Naive thymus-derived CD8-positive, alpha-beta T cell (primary cell): ENCODE measurements around the gene KRT38. TPM values are rescaled to one million over a fixed set of nuclear protein-coding genes. Genes with fewer than 3 reads are reported as not detected.

Experiments used
- ATAC-seq, 2 donors: fragments of 150-1000 bp; cut with Tn5 transposase in 1 of 2; sonication (Bioruptor Pico), chemical (Tn5 transposase) in 1 of 2; 1 replicate in 1 of 2; 2 replicates in 1 of 2; pipeline ENCODE4 v1.10.0; 2021; ENCODE audit warnings: mild to moderate bottlenecking in 2 of 2, moderate library complexity in 2 of 2
- POLR2A ChIA-PET: fragments of 350-600 bp; sonication (Branson Sonifier 250); formaldehyde crosslinking; loops from one replicate; lab custom pipeline; 2021; ENCODE audit warnings: antibody characterized with exemption; lab: Charles Lee
- DNase-seq, 10 donors: peaks; one replicate each; pipeline versions ENCODE4 v3.0.0 to v3.0.0-alpha.2; 2020 to 2022
- H3K27ac Mint-ChIP-seq, 10 donors: one replicate each; pipeline ENCODE4 v1.8.0; 2020 to 2022; ENCODE audit warnings: mild to moderate bottlenecking in 10 of 10, mixed read lengths in 10 of 10, moderate library complexity in 4 of 10, inconsistent platforms in 1 of 10
- H3K27me3 Mint-ChIP-seq, 5 donors: one replicate each; pipeline ENCODE4 v1.8.0; 2021 to 2022; ENCODE audit warnings: mixed read lengths in 5 of 5
- H3K36me3 Mint-ChIP-seq, 3 donors: one replicate each; pipeline ENCODE4 v1.8.0; 2020 to 2022; ENCODE audit warnings: mixed read lengths in 3 of 3, mild to moderate bottlenecking in 2 of 3, inconsistent platforms in 1 of 3
- H3K4me1 Mint-ChIP-seq, 4 donors: one replicate each; pipeline ENCODE4 v1.8.0; 2021 to 2022; ENCODE audit warnings: mixed read lengths in 4 of 4
- H3K4me3 Mint-ChIP-seq, 10 donors: one replicate each; pipeline ENCODE4 v1.8.0; 2020 to 2022; ENCODE audit warnings: mild to moderate bottlenecking in 10 of 10, mixed read lengths in 10 of 10, moderate library complexity in 6 of 10, inconsistent platforms in 1 of 10
- H3K9me3 Mint-ChIP-seq, 9 donors: one replicate each; pipeline ENCODE4 v1.8.0; 2020 to 2022; ENCODE audit warnings: mixed read lengths in 9 of 9, mild to moderate bottlenecking in 3 of 9, inconsistent platforms in 1 of 9, moderate library complexity in 1 of 9
- polyA plus RNA-seq, 3 donors: library from polyadenylated mRNA; unstranded; fragments of 300-500 nt; fragmentation: Illumina TruSeq; gene quantifications; one replicate each; pipeline ENCODE4 v1.2.3, GENCODE V29; 2021
- total RNA-seq, 8 experiments: library from RNA in 2 of 8; stranded (reverse) in 2 of 8; gene quantifications; one replicate each; pipeline ENCODE4 v1.2.3 and lab custom pipeline; 2021 to 2026

The KRT38 gene
- total and polyA plus RNA-seq, 5 experiments from 2014 or later: not detected

- Mint-ChIP-seq H3K4me3 (no peak overlapping the region), H3K36me3 (peaks cover 0 to 14% (median 6%) of the 10 kb centered on the region in 3 donors), H3K27me3 (peaks cover 0 to 10% (median 0%) of the 10 kb centered on the region in 5 donors), H3K4me1 (peaks cover 0 to 5% (median 0%) of the 10 kb centered on the region in 4 donors), H3K9me3 (peaks cover 8 to 25% (median 10%) of the 10 kb centered on the region in 9 donors), H3K27ac (no peak overlapping the region)
- POLR2A ChIA-PET: no interaction called here
- ATAC-seq (no peak), DNase-seq (no peak)
Observed at GRCh38 chr17:41386227-41386626, 54.6 kb downstream of the KRT38 start.

Other genes starting within 250 kb of the KRT38 start
- gene KRTAP9-2, start 214.3 kb downstream of the KRT38 start, total RNA-seq: not detected
- gene KRTAP9-2, start 214.3 kb downstream of the KRT38 start, polyA plus RNA-seq: not detected
- not detected for gene KRTAP9-3, start 208.5 kb downstream of the KRT38 start, total RNA-seq
- not detected for gene KRTAP9-3, start 208.5 kb downstream of the KRT38 start, polyA plus RNA-seq
- not detected for gene KRTAP9-8, start 203.0 kb downstream of the KRT38 start, total RNA-seq
- not detected for gene KRTAP9-8, start 203.0 kb downstream of the KRT38 start, polyA plus RNA-seq
- gene KRTAP9-4, start 191.3 kb downstream of the KRT38 start, total RNA-seq: not detected
- gene KRTAP9-4, start 191.3 kb downstream of the KRT38 start, polyA plus RNA-seq: not detected
- gene KRTAP9-9, start 185.6 kb downstream of the KRT38 start, total RNA-seq: not detected
- not detected for gene KRTAP9-9, start 185.6 kb downstream of the KRT38 start, polyA plus RNA-seq
- not detected for gene KRTAP9-6, start 175.6 kb downstream of the KRT38 start, total RNA-seq
- not detected for gene KRTAP9-6, start 175.6 kb downstream of the KRT38 start, polyA plus RNA-seq
- gene KRTAP9-7, start 165.3 kb downstream of the KRT38 start, total RNA-seq: not detected
- not detected for gene KRTAP9-7, start 165.3 kb downstream of the KRT38 start, polyA plus RNA-seq
- gene KRTAP29-1, start 138.1 kb downstream of the KRT38 start, total RNA-seq: not detected
- 1 to 10 TPM in 1 of 3 donors, not detected in 2; 1.1 TPM for gene KRTAP29-1, start 138.1 kb downstream of the KRT38 start, polyA plus RNA-seq
- gene KRTAP16-1, start 131.7 kb downstream of the KRT38 start, total RNA-seq: under 1 TPM in 1 of 2 experiments, not detected in 1; 0.23 TPM
- gene KRTAP16-1, start 131.7 kb downstream of the KRT38 start, polyA plus RNA-seq: under 1 TPM in 1 of 3 donors, not detected in 2; 0.12 TPM
- not detected for gene KRTAP17-1, start 125.3 kb downstream of the KRT38 start, total RNA-seq
- gene KRTAP17-1, start 125.3 kb downstream of the KRT38 start, polyA plus RNA-seq: not detected
- gene KRT33A, start 90.2 kb downstream of the KRT38 start, total RNA-seq: not detected
- not detected for gene KRT33A, start 90.2 kb downstream of the KRT38 start, polyA plus RNA-seq
- not detected for gene KRT33B, start 71.2 kb downstream of the KRT38 start, total RNA-seq
- not detected for gene KRT33B, start 71.2 kb downstream of the KRT38 start, polyA plus RNA-seq
- not detected for gene KRT34, start 58.7 kb downstream of the KRT38 start, total RNA-seq
- not detected for gene KRT34, start 58.7 kb downstream of the KRT38 start, polyA plus RNA-seq
- gene KRT31, start 43.4 kb downstream of the KRT38 start, total RNA-seq: not detected
- not detected for gene KRT31, start 43.4 kb downstream of the KRT38 start, polyA plus RNA-seq
- gene KRT37, start 16.4 kb downstream of the KRT38 start, total RNA-seq: not detected
- not detected for gene KRT37, start 16.4 kb downstream of the KRT38 start, polyA plus RNA-seq
- not detected for gene KRT32, start 26.4 kb upstream of the KRT38 start, total RNA-seq
- gene KRT32, start 26.4 kb upstream of the KRT38 start, polyA plus RNA-seq: not detected
- gene KRT35, start 40.2 kb upstream of the KRT38 start, total RNA-seq: not detected
- gene KRT35, start 40.2 kb upstream of the KRT38 start, polyA plus RNA-seq: not detected
- gene KRT36, start 48.9 kb upstream of the KRT38 start, total RNA-seq: not detected
- not detected for gene KRT36, start 48.9 kb upstream of the KRT38 start, polyA plus RNA-seq
- not detected for gene KRT13, start 64.6 kb upstream of the KRT38 start, total RNA-seq
- gene KRT13, start 64.6 kb upstream of the KRT38 start, polyA plus RNA-seq: not detected
- not detected for gene KRT15, start 77.9 kb upstream of the KRT38 start, total RNA-seq
- gene KRT15, start 77.9 kb upstream of the KRT38 start, polyA plus RNA-seq: not detected
- gene KRT19, start 87.3 kb upstream of the KRT38 start, total RNA-seq: not detected
- not detected for gene KRT19, start 87.3 kb upstream of the KRT38 start, polyA plus RNA-seq
- not detected for gene KRT9, start 131.1 kb upstream of the KRT38 start, total RNA-seq
- not detected for gene KRT9, start 131.1 kb upstream of the KRT38 start, polyA plus RNA-seq
- gene KRT14, start 145.9 kb upstream of the KRT38 start, total RNA-seq: not detected
- not detected for gene KRT14, start 145.9 kb upstream of the KRT38 start, polyA plus RNA-seq
- gene KRT16, start 171.8 kb upstream of the KRT38 start, total RNA-seq: not detected
- gene KRT16, start 171.8 kb upstream of the KRT38 start, polyA plus RNA-seq: not detected
- gene KRT17, start 183.6 kb upstream of the KRT38 start, total RNA-seq: not detected
- gene KRT17, start 183.6 kb upstream of the KRT38 start, polyA plus RNA-seq: not detected
- 1,000 to 10,000 TPM; 1,007 to 1,051 TPM for gene EIF1, start 247.9 kb upstream of the KRT38 start, total RNA-seq
- 1,000 to 10,000 TPM; 1,100 to 1,335 (median 1,160) TPM for gene EIF1, start 247.9 kb upstream of the KRT38 start, polyA plus RNA-seq